H1 (cell line): Measurements from ENCODE around the gene LILRB4. TPM values are rescaled to one million over a fixed set of nuclear protein-coding genes. Genes with fewer than 3 reads are reported as not detected.

ENCODE experiments used
- CTCF ChIA-PET: fragments of 300-600 bp; sonication (Branson Sonifier 250); formaldehyde crosslinking; loops from one replicate; lab custom pipeline; 2021; ENCODE audit not compliant: partially characterized antibody; lab: Charles Lee
- POLR2A ChIA-PET: fragments of 300-600 bp; sonication (Branson Sonifier 250); formaldehyde crosslinking; loops from one replicate; lab custom pipeline; 2021; ENCODE audit warnings: inconsistent platforms; ENCODE audit not compliant: partially characterized antibody; lab: Charles Lee
- DNase-seq, 2 experiments: peaks; one replicate each; pipeline versions ENCODE4 v3.0.0 to v3.0.0-alpha.2; 2010 to 2022; ENCODE audit warnings: low spot score in 2 of 2, low read depth in 1 of 2, mixed read lengths in 1 of 2
- FAIRE-seq: peaks from 2 replicates; lab custom pipeline; 2011; peaks lifted over from hg19 to GRCh38; lab: Jason Lieb, UNC
- H2AFZ ChIP-seq: 2 replicates; pipeline ENCODE4 v1.8.1; 2012; ENCODE audit warnings: low read length, inconsistent platforms
- H2AK5ac ChIP-seq: 2 replicates; pipeline ENCODE4 v1.6.1; 2013; ENCODE audit warnings: low read depth, low read length
- H2BK120ac ChIP-seq: replicated peaks from 2 replicates; pipeline ENCODE3; 2013; ENCODE audit warnings: low read depth, low read length, inconsistent platforms
- H2BK12ac ChIP-seq: 2 replicates; pipeline ENCODE4 v1.6.1; 2013; ENCODE audit warnings: low read depth, low read length
- H2BK15ac ChIP-seq: 2 replicates; pipeline ENCODE4 v1.6.1; 2013; ENCODE audit warnings: low read length
- H2BK20ac ChIP-seq: 2 replicates; pipeline ENCODE4 v1.6.1; 2013; ENCODE audit warnings: low read length
- H2BK5ac ChIP-seq: 2 replicates; pipeline ENCODE4 v1.6.1; 2013; ENCODE audit warnings: low read depth, low read length
- H3K14ac ChIP-seq: 2 replicates; pipeline ENCODE4 v1.6.1; 2013; ENCODE audit warnings: inconsistent platforms; ENCODE audit not compliant: insufficient read length
- H3K18ac ChIP-seq: 2 replicates; pipeline ENCODE4 v1.6.1; 2013; ENCODE audit warnings: low read length; ENCODE audit errors: extremely low read depth
- H3K23ac ChIP-seq: 2 replicates; pipeline ENCODE4 v1.6.1; 2013; ENCODE audit warnings: inconsistent platforms; ENCODE audit not compliant: insufficient read length
- H3K23me2 ChIP-seq: 2 replicates; pipeline ENCODE4 v1.6.1; 2013; ENCODE audit warnings: low read depth, low read length
- H3K27ac ChIP-seq: 2 replicates; pipeline ENCODE4 v1.6.1; 2011; ENCODE audit warnings: low read depth, low read length, inconsistent platforms
- H3K27me3 ChIP-seq, 4 experiments: replicated peaks in 1 of 4; 1 replicate in 1 of 4; 2 replicates in 3 of 4; pipeline versions ENCODE4 v1.6.1 to v1.8.1; 2011 to 2013; ENCODE audit warnings: low read length in 3 of 4, mild to moderate bottlenecking in 3 of 4, inconsistent platforms in 2 of 4, mixed read lengths in 2 of 4, moderate library complexity in 1 of 4; ENCODE audit not compliant: control insufficient read depth in 3 of 4, insufficient read depth in 3 of 4; ENCODE audit errors: extremely low read depth in 1 of 4
- H3K36me3 ChIP-seq, 4 experiments: 2 replicates each; pipeline versions ENCODE4 v1.6.1 to v1.8.1; 2011 to 2013; ENCODE audit warnings: mild to moderate bottlenecking in 4 of 4, low read length in 3 of 4, moderate library complexity in 2 of 4, control low read depth in 1 of 4, inconsistent platforms in 1 of 4; ENCODE audit not compliant: insufficient read depth in 4 of 4, control insufficient read depth in 2 of 4
- H3K4ac ChIP-seq: replicated peaks from 2 replicates; pipeline ENCODE3; 2013; ENCODE audit warnings: low read length, low read depth, mixed read lengths, inconsistent platforms; ENCODE audit not compliant: insufficient read length
- H3K4me1 ChIP-seq, 4 experiments: replicated peaks in 1 of 4; 1 replicate in 1 of 4; 2 replicates in 3 of 4; pipeline versions ENCODE4 v1.6.1 to v1.8.1; 2011 to 2013; ENCODE audit warnings: low read length in 3 of 4, inconsistent platforms in 2 of 4, mixed read lengths in 1 of 4; ENCODE audit not compliant: insufficient read depth in 4 of 4, control insufficient read depth in 3 of 4
- H3K4me2 ChIP-seq, 2 experiments: 2 replicates each; pipeline versions ENCODE4 v1.6.1 to v1.8.1; 2011 to 2013; ENCODE audit warnings: low read depth in 2 of 2, low read length in 2 of 2, control low read depth in 1 of 2, inconsistent platforms in 1 of 2, mild to moderate bottlenecking in 1 of 2; ENCODE audit not compliant: insufficient read depth in 1 of 2
- H3K4me3 ChIP-seq, 4 experiments: fragments of 200-600, 300-600 bp in 1 of 4; sonication (generic), shearing (Covaris generic), sonication (Bioruptor Twin) in 1 of 4; 2 replicates each; pipeline versions ENCODE4 v1.5.1 to v1.8.1; 2011 to 2016; ENCODE audit warnings: low read length in 4 of 4, low read depth in 3 of 4, control low read depth in 2 of 4, inconsistent platforms in 2 of 4, mild to moderate bottlenecking in 2 of 4, mixed read lengths in 1 of 4, moderate library complexity in 1 of 4; ENCODE audit not compliant: insufficient read depth in 2 of 4; ENCODE audit errors: extremely low read depth in 1 of 4
- H3K56ac ChIP-seq: replicated peaks from 2 replicates; pipeline ENCODE3; 2013; ENCODE audit warnings: low read depth, mild to moderate bottlenecking, mixed read lengths, low read length, inconsistent platforms; ENCODE audit not compliant: insufficient read length
- H3K79me1 ChIP-seq: 2 replicates; pipeline ENCODE4 v1.6.1; 2013; ENCODE audit warnings: low read depth, low read length, control low read depth
- H3K79me2 ChIP-seq, 2 experiments: 2 replicates each; pipeline versions ENCODE4 v1.6.1 to v1.8.1; 2012 to 2013; ENCODE audit warnings: low read length in 2 of 2, mild to moderate bottlenecking in 2 of 2, inconsistent platforms in 1 of 2; ENCODE audit not compliant: insufficient read depth in 2 of 2, control insufficient read depth in 1 of 2
- H3K9ac ChIP-seq, 4 experiments: replicated peaks in 1 of 4; 1 replicate in 1 of 4; 2 replicates in 3 of 4; pipeline versions ENCODE4 v1.6.1 to v1.8.1; 2011 to 2013; ENCODE audit warnings: low read depth in 3 of 4, low read length in 3 of 4, control low read depth in 2 of 4, mild to moderate bottlenecking in 2 of 4, moderate library complexity in 2 of 4, inconsistent platforms in 1 of 4; ENCODE audit errors: extremely low read depth in 1 of 4
- H3K9me3 ChIP-seq, 2 experiments: 2 replicates each; pipeline versions ENCODE4 v1.6.1 to v1.8.1; 2012 to 2013; ENCODE audit warnings: mild to moderate bottlenecking in 2 of 2, moderate library complexity in 2 of 2, control low read depth in 1 of 2, inconsistent platforms in 1 of 2, low read depth in 1 of 2, low read length in 1 of 2, mixed read lengths in 1 of 2; ENCODE audit not compliant: insufficient read depth in 2 of 2
- H4K20me1 ChIP-seq, 2 experiments: replicated peaks in 1 of 2; 2 replicates each; pipeline versions ENCODE3 to v1.8.1; 2011 to 2013; ENCODE audit warnings: inconsistent platforms in 2 of 2, low read length in 2 of 2, mild to moderate bottlenecking in 1 of 2; ENCODE audit not compliant: insufficient read depth in 2 of 2, control insufficient read depth in 1 of 2
- H4K5ac ChIP-seq: 2 replicates; pipeline ENCODE4 v1.6.1; 2013; ENCODE audit warnings: low read length, low read depth, mixed read lengths, inconsistent platforms; ENCODE audit not compliant: insufficient read length
- H4K8ac ChIP-seq: 2 replicates; pipeline ENCODE4 v1.8.0; 2013; ENCODE audit warnings: mild to moderate bottlenecking, moderate library complexity, low read length, inconsistent platforms; ENCODE audit not compliant: insufficient read depth; ENCODE audit errors: extremely low read depth
- H4K91ac ChIP-seq: replicated peaks from 2 replicates; pipeline ENCODE3; 2013; ENCODE audit warnings: low read length, mixed read lengths, inconsistent platforms; ENCODE audit not compliant: insufficient read length
- CBX5 ChIP-seq: fragments of 300-800, 300-1000 bp; sonication (generic); IDR thresholded peaks from 2 replicates; pipeline ENCODE4 v1.7.1; 2016; ENCODE audit warnings: antibody characterized with exemption, low read length, low read depth
- CHD2 ChIP-seq: IDR thresholded peaks from 2 replicates; pipeline ENCODE4 v1.6.1; 2012; ENCODE audit warnings: low read length, improper control_type of control experiment
- GABPA ChIP-seq: IDR thresholded peaks from 2 replicates; pipeline ENCODE4 v1.6.1; 2011; ENCODE audit warnings: mild to moderate bottlenecking, low read length, moderate library complexity, borderline replicate concordance; ENCODE audit not compliant: insufficient read depth
- HDAC2 ChIP-seq, 2 experiments: fragments of 300-600 bp in 1 of 2; sonication (generic) in 1 of 2; IDR thresholded peaks; 2 replicates each; pipeline ENCODE4 v1.6.1; 2011 to 2012; ENCODE audit warnings: low read depth in 2 of 2, low read length in 2 of 2, mild to moderate bottlenecking in 2 of 2, moderate library complexity in 2 of 2, borderline replicate concordance in 1 of 2, inconsistent platforms in 1 of 2
- WGBS, 2 experiments: shearing (Covaris generic) in 1 of 2; methylation state at CpG; one replicate each; pipeline versions ENCODE4 v1.1.6 to v1.1.7; 2013 to 2015; ENCODE audit warnings: low lambda C conversion rate in 2 of 2, mixed read lengths in 2 of 2, inconsistent platforms in 1 of 2, low coverage in 1 of 2, missing lambda C conversion rate in 1 of 2; ENCODE audit not compliant: insufficient replicate concordance in 2 of 2, insufficient coverage in 1 of 2, insufficient read length in 1 of 2; ENCODE audit errors: extremely low coverage in 1 of 2, missing lambda C conversion rate in 1 of 2; 5-methylcytosine and 5-hydroxymethylcytosine counted together
- polyA plus RNA-seq, 7 experiments: library from polyadenylated mRNA; depleted of rRNA in 3 of 7; stranded (reverse) in 5 of 7; unstranded in 2 of 7; fragments of >200 nt in 5 of 7; fragments of 200-250 nt in 2 of 7; gene quantifications; 1 replicate in 5 of 7; 2 replicates in 1 of 7; 4 replicates in 1 of 7; pipeline versions ENCODE4 v1.2.1 to v1.2.3, GENCODE V29; 2011 to 2013; ENCODE audit warnings: missing spikeins in 2 of 7, mixed read lengths in 2 of 7
- total RNA-seq: library from RNA; stranded (reverse); fragmentation: NEBNext Ultra II Directional; extraction: Animal tissue kit (Norgen Biotek cat#: 25700); gene quantifications from 2 replicates; pipeline ENCODE4 v1.2.1, GENCODE V29; 2021

Gene LILRB4
- total and polyA plus RNA-seq, 2 of the 8 experiments (the other 6 are each of a cell fraction or from before 2014, with no cell fraction given), result not detected

DNA sequence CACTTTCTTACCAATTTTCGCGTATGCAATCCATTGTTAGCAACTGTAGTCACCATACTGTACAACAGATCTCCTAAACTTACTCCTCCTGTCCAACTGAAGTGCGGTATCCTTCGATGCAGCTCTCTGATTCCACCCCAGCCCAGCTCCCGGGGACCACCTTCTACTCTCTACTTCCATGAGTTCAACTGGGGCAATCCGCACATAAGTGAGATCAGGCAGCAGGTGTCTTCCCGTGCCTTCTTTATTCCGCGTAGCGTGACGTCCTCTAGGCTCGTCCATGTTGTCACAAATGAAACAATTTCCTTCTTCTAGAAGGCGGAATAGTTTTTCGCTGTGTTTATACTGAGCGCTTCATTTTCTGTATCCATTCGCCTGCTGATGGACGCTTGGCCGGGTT is 24.1 kb upstream of the LILRB4 start:
- TF ChIP-seq GABPA (no peak), HDAC2 (IDR thresholded peaks at IDR 0.05; ENCODE audit: borderline replicate concordance in 1 of 2, low read depth in 2 of 2, low read length in 2 of 2) (no peak), CBX5 (no peak), CHD2 (no peak)
- Histone ChIP-seq H3K14ac (no peak overlapping the region), H2BK20ac (no peak overlapping the region), H3K36me3 (no peaks in the 10 kb centered on the region), H2BK120ac (no peak overlapping the region), H2AFZ (no peak overlapping the region), H3K4ac (no peak overlapping the region), H4K91ac (no peak overlapping the region), H3K18ac (no peak overlapping the region), H2BK15ac (no peak overlapping the region), H3K9ac (no peak overlapping the region), H2BK5ac (no peak overlapping the region), H3K4me1 (no peaks in the 10 kb centered on the region), H3K4me3 (no peak overlapping the region), H3K56ac (no peak overlapping the region), H3K79me1 (no peaks in the 10 kb centered on the region), H4K20me1 (no peaks in the 10 kb centered on the region), H4K8ac (no peak overlapping the region), H3K27ac (no peak overlapping the region), H3K4me2 (no peak overlapping the region), H3K79me2 (no peaks in the 10 kb centered on the region), H3K27me3 (no peaks in the 10 kb centered on the region), H4K5ac (no peak overlapping the region), H3K23ac (no peak overlapping the region), H2AK5ac (no peak overlapping the region), H3K23me2 (no peaks in the 10 kb centered on the region), H3K9me3 (peaks cover 29 to 80% of the 10 kb centered on the region in 2 experiments), H2BK12ac (no peak overlapping the region)
- 88% methylated on average over 18 of the region's 18 CpGs; no CpG with 5 or more reads in 1 of the 2 experiments for WGBS, 2 experiments
- ChIA-PET POLR2A (no interaction called here), CTCF (interaction anchor here (0.6 kb wide), 1 partner anchor 14 kb away, joined by 3 read pairs; no protein-coding TSS in a partner anchor)
- no peak for DNase-seq
- FAIRE-seq, result no peak
